ENCODE data around the gene BCLAF1.
"Not testable (repeated sequence)": the region's sequence is repeated elsewhere in the genome, so short reads cannot be mapped to it uniquely, and the experiment has no call there.

Gene BCLAF1

GRCh38 chr6:136249811-136250685, 39.6 kb downstream of the BCLAF1 start, which contains the start of gene MTFR2:
Gene MTFR2, minus strand, starts transcription at chr6:136250311. Its CDS starts 1,212 bp downstream, at chr6:136249099.
- peak; percentile 96 for DNase-seq (ENCODE audit: low read depth in 2 of 2)

DNA sequence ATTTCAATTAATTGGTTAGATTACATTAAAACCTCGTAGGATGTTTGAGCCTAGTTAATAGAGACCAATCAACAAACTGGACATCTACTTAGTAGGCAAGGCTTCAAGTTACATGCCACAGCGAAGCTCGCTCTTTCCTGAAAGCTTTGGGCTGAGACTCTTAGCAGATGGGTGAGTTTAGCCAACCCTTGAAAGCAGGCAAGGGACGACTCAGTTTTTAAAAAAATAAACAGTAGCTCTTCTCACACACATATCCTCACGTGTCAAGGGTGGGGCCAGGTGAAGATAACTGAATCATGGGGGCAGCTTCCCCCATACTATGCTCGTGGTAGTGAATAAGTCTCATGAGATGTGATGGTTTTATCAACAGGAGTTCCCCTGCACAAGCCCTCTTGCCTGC, 40.3 kb downstream of the BCLAF1 start:
- DNase-seq (ENCODE audit: low read depth in 2 of 2) = no peak

DNA sequence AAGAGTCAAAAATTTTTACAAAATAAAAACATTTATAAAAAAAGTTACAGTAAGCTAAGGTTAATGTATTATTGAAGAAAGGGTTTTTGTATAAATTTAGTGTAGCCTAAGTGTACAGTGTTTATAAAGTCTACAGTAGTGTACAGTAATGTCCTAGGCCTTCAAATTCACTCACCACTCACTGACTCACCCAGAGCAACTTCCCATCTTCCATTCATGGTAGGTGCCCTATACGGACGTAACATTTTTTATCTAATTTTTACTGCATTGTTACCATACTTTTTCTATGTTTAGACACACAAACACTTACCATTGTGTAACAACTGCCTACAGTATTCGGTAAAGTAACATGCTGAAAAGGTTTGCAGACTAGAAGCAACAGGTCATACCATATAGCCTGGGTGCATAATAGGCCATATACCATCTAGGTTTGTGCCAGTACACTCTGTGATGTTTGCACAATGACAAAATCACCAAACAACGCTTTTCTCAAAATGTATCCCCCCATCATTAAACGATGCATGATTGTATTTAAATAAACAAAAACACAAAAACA, 45.5 kb downstream of the BCLAF1 start:
- DNase-seq (ENCODE audit: low read depth in 2 of 2) = no peak

DNA sequence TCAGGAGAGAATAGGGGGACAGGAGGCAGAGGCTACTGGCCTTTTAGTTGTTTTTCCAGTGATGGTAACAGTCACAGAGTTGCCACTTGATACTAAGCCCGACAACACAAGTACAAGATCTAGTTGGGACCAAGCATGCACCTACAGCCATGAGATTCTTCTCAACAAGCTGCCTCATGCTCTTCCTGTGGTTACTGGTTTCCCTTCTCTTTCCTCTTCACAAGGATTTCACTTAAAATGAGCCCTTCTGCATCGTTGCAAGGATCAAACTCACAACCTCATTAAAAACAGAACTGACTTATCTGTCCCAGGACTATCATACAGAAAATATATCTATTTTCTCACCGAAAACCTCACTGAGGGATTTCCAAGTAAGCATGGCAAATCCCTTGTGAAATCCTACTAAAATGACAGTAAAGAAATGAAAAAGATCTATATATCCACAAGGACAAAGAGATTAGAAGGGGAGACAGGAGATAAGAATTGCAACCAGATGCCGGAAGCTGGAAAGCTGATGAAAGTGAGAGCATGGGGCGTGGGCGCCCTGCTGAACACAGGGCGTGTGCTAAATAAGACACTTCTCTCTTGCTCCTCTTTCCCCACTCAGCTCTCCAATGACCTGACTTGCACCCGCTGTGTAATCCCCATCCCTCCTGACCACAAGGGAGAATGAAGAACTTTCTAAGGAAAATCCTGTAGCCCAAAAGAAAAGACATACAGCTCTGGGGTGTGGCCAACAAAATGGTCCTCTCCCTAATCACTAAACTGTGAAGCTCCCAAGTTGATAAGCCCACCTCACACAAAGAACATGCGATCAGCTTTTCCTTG, 53.0 kb downstream of the BCLAF1 start:
- no peak for DNase-seq (ENCODE audit: low read depth in 2 of 2)

DNA sequence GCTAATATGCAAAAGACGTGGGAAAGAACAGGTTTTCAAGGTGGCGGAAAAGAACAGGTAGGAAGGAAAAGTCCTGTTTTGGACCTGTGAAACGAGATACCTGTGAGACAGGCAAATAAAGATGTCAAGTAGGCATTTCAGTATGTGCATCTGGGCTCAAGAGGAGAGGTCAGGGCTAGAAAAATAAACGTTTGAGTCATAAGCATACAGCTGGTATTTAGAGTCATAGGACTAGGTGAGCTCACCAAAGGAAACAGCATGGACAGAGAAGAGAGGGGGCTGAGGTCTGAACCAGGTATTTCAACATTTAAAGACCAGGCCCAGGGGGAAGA, 54.4 kb downstream of the BCLAF1 start:
- DNase-seq (ENCODE audit: low read depth in 2 of 2) = no peak

DNA sequence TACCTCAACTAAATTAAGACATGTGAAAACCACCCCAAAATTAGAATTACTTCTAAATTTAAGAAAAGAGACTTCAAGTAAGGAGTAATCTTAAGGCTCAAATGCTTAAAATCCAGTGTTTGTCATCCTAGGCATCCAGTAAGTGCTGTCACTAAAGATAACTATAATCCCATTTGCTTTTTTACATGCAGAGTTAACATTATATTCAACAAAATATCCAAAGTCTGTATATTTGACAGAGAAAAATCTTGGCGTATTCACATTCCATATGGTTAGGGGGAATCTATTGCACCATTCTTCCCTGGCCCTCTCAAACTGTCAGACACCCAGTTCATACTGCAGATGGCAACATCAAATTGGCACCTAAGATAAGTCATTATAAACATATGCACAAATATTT, 56.9 kb downstream of the BCLAF1 start:
- no peak for DNase-seq (ENCODE audit: low read depth in 2 of 2)

- no peak for DNase-seq (ENCODE audit: low read depth in 2 of 2)
These were observed 59.3 kb downstream of the BCLAF1 start for GRCh38 chr6:136230219-136230853.

DNA sequence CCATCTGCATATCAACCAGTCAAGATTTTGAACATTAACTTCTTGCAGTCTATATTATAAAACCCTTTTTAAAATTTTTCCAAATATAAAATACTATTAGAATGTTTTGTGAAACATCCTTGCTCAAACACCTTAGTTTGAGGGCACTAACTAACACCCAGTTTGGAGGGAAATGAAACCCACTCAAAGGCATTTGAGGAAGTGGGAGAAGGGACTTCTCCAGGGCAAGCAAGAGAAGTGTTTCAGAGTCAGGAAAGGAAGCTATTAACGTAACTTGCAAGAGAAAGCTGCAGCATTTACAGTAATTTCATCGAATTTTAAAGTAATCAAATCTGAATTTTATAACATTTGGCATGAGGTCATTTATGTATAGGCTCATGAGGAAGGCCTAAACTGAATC, 60.8 kb downstream of the BCLAF1 start:
- DNase-seq (ENCODE audit: low read depth in 2 of 2) = no peak

DNA sequence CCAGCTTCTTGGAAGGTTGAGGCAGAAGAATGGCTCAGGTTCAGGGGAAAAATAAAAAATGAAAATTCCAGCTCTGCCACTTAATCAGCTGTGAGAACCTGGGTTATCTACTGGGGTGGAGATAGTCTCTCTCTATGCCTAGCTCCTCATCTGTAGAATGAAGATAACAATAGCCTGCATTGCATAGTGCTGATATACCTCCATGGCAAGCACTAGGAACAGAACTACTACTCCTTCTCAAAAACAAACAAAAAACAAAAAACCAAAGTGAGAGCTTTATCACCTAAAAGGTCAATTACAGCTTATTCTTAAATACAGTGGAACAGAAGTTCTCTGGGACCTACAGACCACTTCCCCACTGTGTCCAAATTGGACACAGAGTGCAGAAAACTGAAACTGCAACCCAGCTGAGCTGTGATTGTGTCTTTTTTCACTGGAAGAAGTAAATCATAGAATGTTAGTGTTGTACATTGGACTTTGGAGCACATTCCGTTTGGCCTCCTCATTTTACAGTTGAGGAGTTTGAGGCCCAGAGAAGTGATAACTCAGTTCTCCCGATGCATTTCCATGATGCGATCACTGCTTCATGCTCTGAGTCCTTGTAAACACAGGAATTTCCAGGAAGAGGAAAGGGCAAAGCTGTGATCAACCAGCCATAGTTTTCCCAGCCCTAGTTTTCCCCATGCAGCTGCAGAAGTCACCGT, 62.8 kb downstream of the BCLAF1 start:
- no peak for DNase-seq (ENCODE audit: low read depth in 2 of 2)

DNA sequence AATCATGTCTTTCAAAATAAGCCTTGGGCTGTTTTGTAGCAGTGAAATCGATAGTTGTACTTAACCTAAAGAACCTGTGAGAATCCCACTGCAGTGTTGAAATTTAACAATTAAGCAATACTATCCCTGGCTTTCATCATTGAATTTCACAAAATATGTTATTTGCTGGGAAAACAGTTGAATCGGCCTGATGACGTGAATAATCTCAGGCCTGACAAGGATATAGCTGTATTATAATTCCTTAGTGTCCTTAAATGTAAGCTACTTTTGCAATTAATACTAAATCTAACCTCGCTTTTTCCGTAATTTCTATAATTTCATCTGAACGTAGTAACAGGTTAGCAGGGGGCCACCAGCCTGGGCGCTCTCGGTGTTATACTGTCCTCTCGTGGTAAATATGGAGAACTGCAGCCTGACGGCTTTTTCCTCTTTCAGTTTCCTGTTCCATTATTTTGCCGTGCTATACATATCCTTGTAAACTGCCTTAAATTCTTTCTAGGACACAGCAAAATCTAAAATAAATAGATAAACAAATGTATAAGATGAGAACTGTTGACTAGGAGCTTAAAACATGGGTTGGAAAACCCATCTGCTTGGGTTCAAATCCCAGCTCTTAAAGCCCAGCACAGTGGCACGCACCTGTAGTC, 63.5 kb downstream of the BCLAF1 start:
- DNase-seq (ENCODE audit: low read depth in 2 of 2) = peak; percentile 20 to 36

DNA sequence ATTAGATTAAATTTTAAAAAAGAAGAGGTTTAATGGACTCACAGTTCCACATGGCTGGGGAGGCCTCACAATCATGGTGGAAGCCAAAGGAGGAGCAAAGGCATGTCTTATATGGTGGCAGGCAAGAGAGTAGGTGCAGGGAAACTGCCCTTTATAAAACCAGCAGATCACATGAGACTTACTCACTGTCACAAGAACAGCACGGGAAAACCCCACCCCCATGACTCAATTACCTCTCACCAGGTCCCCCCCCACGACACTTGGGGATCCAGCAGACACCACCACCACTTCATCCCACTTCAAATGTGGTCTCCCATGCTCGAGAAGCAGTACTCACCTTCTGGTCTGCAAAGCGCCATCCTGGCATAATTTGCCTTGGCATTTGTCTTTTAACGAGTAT, 64.2 kb downstream of the BCLAF1 start:
- DNase-seq (ENCODE audit: low read depth in 2 of 2) = no peak

DNA sequence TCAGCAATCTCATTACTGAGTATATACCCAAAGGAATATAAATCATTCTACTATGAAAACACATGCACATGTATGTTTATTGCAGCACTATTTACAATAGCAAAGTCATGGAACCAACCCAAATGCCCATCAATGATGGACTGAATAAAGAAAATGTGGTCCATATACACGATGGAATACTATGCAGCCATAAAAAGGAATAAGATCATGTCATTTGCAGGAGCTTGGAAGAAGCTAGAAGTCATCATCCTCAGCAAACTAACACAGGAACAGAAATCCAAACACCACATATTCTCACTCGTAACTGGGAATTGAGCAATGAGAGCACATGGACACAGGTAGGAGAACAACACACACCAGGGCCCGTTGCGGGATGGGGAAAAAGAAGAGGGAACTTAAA, 64.7 kb downstream of the BCLAF1 start:
- not testable (repeated sequence) for DNase-seq (ENCODE audit: low read depth in 2 of 2)

- DNase-seq (ENCODE audit: low read depth in 2 of 2) = no peak
These were observed 72.9 kb downstream of the BCLAF1 start for GRCh38 chr6:136216503-136217401.

- DNase-seq (ENCODE audit: low read depth in 2 of 2) = no peak
These were observed 75.8 kb downstream of the BCLAF1 start for GRCh38 chr6:136213853-136214252.

DNA sequence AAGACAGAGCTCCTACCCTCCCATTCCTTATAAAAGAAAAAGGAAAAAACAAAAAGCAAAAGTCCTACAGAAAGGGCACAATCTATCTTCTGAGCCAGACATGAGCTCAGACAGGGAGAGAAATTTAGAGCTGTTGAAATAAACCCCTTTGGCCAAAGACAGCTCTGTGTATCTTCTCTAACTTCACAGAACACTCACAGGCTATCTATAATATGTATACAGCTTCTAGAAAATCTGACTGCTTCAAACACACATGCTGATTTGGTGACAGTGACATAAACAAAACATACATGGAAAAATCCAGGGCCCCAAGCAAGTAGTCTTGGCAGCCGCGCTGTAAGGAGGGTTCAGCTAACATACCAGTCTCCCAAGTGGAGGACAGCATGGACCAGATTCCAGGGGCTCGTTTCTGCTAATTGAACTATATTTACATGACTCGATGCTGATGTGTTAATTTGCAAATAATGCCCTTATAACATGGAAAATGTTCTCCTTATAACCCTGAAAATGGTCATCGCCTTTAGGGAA, 76.6 kb downstream of the BCLAF1 start:
- DNase-seq (ENCODE audit: low read depth in 2 of 2) = no peak

- no peak for DNase-seq (ENCODE audit: low read depth in 2 of 2)
These were observed 77.0 kb downstream of the BCLAF1 start for GRCh38 chr6:136212608-136213007.

DNA sequence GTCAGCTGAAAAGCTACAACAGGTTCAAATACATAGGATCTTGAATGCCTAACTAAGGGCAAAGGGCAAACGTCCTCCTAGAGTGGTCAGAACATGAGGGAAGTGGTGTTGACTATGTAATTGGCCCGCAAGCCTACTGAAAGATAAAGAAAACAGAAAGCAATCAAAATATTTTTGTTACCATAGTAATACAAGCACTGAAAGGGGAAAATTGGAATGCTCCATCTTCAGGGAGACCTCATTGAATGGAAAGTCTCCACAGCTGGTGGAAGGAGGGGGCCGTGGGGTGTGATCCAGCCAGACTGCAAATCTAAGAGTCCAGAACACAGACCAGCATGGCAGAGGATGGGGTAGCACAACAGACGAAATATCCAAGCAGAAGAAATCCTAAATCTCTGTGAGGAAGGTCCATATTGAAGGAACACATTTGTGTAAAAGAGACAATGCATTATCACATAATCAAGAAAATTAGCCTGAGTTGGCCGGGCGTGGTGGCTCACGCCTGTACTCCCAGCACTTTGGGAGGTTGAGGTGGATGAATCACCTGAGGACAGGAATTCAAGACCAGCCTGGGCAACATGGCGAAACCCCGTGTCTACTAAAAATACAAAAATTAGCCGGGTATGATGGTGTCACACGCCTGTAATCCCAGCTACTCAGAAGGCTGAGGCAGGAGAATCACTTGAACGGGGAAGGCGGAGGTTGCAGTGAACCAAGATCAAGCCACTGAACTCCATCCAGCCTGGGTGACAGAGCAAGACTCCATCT, 79.1 kb downstream of the BCLAF1 start:
- no peak for DNase-seq (ENCODE audit: low read depth in 2 of 2)

DNA sequence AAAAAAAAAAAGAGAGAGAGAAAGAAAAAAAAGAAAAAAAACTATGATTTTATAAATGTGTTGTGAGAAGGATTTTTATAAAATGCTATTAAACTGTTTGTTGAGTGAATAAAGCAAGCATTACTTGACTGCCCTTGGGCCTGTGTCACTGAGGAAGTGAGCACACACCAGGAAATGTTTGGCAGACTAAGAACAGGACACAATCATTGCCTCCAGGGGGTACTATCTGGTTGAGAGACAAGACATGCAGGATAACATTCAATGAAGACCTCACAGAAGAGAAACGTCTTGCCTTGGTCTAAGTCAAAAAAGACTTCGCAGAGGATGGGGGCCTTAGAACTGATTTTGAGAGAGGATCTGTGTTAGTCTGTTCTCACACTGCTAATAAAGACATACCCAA, 80.2 kb downstream of the BCLAF1 start:
- DNase-seq (ENCODE audit: low read depth in 2 of 2) = no peak

- no peak for DNase-seq (ENCODE audit: low read depth in 2 of 2)
These were observed 80.9 kb downstream of the BCLAF1 start for GRCh38 chr6:136208783-136209182.
